GM18498 (cell line): ENCODE measurements around the gene LRRC8C.
A peak's percentile ranks its signal among the peaks of the same experiment; 100 is the strongest.

Source experiments
- ATAC-seq: cut with Tn5 transposase; IDR thresholded peaks from one replicate; pipeline ENCODE4 v1.9.1; 2021; ENCODE audit warnings: mild to moderate bottlenecking, moderate library complexity; ENCODE audit not compliant: unreplicated experiment

Gene LRRC8C

DNA sequence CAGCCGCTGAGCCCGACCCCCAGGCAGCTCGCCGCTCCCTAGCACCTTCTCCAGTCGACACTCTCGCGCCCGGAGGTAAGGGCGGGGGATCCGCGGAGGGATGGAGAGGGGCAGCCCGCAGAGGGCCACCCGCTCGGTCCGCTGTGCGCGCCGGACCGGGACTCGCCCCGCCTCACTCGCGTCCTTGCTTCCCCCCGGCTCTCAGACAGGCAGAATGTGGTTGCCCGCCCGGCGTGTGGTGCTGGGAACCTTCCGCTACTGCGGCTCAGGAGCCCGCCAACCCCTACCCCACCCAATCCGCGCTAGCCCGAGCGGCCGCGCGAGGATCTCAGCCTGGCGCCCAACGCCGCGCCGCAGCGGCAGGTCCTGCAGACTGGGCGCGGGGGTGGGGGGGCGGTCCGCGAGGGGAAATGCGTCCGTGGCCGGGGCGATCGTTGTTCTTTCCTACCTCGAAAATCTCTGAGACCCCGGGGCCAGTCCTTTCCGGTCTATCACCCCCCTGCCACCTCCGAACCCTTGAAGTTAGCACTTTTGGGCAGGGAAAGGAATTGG is 404 bp downstream of the LRRC8C start:
- ATAC-seq: peak; percentile 57

DNA sequence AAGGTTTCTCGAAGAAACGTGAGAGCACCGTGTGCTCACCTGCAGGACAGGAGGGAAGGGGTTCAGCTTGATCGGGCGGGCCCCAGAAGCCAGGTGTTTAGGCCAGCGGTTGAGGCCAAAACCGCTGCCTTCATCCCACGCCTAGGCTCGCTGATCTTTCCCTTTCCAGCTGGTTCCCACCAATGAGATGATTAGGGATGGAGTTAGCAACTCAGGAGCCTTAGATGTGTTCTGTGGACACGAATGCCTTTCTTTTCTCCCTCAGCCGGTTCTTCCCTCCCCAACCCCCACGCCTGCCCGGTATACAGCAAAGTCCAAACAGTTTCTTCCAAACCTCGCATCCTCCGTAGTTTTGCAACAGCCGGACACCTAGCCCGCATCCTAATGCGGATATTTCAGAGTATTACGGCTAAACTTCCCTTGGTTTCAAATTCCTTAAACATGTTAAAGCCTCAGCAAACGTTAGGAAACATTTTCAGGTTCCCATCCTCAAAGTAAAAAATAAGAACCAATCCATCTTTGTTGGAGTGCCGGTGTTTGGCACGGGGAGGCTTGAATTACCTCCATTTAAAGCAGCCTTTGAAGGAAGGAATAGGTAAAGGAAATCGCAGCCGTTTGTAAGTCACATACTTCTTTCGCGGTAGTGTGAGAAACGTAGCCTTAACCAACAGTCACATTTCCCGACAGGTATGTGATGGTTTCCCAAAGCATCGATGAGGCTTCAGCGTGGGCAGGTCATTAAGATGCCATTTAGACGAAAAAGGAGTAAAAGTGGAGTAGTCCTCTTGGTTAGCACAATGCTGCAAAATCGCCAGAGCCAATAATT is 1.1 kb downstream of the LRRC8C start:
- peak; percentile 1 for ATAC-seq

DNA sequence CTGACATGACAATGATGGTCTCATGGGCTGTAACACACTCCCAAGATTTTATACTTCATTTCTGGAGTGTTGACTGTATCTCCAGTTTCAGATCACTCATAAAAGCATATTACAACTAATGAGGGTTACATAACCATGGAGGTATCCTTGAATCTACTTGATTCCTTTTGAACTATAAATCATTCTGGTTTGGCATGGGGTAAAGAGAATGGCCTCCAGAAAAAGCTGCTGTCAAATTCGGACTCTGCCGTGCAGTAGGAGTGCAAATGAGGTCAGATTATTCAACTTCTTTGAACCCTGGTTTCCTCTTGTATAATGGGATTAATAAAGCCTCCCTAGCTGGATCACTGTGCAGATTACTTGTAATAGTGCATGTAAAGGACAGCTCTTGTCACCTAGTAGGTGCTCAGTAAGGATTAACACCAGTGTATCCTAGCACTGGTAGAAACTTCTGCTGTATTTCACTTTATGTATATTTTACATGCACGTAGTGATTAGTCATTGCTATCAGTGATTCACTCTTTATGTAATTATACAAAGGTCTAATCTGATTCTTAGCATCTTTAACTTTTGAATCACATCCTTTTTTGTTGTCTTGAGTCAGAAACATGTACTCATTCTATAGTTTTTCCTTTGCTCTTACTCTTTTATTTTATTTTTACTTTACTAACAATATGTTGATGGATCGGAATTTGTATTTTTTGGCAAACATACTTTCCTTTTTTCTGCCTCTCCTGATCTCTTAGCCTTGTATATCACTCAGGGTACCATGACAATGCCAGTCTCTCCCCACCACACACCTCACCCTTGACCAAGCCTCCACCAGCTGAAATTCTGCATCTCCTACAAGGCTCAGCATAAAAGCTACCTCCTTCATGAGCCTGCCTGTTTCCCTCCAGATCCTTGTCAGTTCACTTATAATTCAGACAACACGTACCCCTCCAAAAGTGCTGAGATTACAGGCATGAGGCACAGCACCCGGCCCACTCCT is 3.2 kb downstream of the LRRC8C start:
- ATAC-seq: no peak

DNA sequence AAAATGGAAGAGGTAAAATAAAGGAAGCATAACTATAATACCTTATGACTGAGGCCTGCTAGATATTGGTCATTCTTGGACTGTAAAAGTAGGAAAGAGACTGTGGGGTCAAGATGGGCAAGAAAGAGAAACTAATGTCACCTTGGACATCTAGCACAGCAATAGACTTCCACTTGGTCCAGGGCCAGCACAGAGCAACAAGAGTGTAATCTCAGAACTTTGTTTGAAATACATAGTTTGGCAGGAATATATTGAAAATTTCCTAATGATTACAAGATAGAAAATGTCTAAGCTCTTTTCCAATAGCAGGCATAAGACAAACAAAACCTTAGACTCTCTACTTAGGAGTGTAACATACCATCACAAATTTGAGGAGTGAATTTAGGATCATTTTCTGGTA is 4.6 kb downstream of the LRRC8C start:
- no peak for ATAC-seq

DNA sequence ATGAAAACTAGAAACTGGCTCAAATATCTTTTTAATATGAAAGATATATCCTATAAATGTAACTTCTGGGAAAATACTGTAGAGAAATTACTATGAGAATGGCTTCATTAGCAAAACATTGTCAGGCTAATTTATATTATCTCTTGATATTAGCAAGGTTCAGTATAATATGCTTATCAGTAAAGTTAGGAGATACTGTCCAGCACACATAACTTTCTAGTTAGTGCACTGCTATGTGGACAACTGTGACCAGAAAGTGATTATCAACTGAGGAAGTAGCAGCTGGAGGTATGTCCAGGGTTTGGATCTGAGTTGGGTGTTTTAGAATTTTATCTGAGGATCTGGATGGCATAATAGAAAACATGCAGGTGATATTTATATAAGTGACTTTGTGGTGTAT is 7.5 kb downstream of the LRRC8C start:
- no peak for ATAC-seq

DNA sequence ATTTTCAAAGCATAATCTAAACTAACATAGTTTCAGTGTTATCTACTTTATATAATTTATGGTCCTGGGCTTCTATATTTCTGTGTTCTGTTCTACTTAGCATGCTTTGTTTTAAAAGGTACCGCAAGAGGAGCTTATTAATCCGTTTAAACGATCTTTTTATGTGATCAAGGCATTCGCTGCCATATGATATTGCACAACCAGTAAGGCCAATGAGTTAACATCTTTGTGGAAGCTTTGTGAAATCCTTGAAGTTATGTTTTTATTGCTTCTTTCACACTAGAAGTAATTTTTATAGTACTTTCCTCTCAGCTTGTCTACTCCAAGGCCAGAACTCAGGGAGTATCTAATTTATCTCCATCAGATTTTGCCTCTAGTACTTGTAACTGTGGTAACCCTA is 8.9 kb downstream of the LRRC8C start:
- no peak for ATAC-seq

DNA sequence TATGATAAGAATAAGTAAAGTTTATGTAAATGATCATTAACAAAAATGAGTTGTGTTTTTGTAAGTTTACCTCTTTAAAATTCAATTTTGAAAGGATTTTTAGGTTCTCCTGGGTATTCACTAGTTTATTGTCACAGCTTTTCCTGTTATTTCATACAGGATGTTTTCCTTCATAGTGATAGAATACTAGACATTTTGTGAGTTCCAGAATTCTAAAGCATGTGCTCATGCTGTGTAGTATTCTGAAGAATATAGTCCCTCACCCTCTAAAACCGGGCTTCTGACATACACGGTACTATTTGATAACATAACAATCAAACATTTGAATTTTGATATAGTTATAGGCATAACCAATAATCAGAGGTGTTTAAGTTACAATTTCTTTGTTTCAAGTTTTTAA is 10.7 kb downstream of the LRRC8C start:
- no peak for ATAC-seq

DNA sequence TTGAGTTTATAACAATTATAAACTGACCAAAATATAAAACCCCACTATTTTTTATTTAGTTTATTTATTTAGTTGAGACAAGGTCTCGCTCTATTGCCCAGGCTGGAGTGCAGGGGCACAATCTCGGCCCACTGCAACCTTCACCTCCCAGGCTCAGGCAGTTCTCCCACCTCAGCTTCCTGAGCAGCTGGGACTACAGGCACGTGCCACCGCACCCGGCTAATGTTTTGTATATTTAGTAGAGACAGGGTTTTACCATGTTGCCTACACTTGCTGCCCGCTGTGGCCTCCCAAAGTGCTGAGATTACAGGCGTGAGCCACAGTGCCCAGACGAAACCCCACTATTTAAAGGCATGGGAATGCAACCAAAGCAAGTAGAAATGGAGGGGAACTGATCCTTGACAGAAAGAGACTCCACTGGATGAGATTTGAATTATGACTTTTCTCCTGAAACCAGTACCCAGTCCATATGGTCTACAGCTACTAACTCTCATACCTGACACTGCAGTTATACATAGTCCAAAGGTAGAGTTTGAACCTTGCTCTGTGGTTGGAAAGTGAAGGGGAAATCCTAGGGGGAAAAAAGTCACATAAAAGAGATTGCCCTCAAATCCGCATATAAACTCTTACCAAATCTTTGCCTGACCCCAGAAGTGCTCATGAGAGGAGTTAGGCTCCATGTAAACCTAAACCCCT is 11.3 kb downstream of the LRRC8C start:
- ATAC-seq: no peak

DNA sequence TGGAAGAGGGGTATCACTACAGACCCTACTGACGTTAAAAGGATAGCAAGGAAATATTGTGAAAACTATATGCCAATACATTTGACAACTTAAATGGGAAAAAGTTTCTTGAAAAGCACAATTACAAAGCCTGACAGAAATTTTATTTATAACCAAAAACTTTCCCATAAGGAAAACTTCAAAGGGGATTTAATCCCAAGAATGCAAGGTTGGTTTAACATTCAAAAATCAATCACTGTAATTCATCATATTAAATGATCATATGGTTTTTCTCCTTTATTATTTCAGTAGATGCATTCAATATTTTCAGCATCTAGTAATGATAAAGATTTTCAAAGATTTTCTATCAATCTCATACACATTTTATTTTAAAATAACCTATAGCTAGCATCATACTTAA is 13.3 kb downstream of the LRRC8C start:
- no peak for ATAC-seq

DNA sequence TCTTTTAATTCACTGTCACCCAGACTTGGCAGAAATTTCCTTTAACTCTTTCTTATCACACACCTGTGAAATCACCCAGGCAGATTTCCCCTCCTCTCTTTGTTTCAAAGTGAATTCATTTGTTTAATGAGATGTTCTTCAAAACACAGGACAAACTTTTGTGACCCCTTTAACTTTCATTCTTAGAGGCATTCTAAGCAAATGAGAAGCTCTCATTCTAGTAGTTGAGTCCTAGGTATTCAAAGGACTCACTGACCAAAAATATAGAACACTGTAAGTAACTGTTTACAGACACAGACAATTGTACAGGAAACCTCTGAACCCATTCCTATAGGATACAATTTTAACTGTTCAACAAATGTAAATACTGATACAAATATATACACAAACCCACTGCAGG is 16.9 kb downstream of the LRRC8C start:
- ATAC-seq: no peak

DNA sequence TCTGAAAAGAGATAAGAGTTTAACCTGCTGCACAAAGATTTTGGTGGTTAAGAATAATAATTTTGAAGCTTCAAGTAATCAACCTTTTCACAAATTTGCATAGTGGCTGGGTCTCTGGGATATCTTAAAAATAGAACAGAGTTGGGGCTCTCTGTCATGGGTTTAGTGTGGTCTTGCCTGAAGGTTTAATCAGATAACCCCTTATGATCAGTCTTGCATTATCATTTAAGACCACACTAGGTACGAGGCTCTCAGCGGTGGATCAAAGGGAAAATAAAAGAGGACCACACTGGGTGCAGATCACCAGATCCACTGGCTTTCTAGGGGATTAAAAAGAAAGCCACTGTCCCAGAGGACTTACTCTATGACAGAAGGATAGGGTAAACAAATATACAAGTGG is 19.5 kb downstream of the LRRC8C start:
- no peak for ATAC-seq

DNA sequence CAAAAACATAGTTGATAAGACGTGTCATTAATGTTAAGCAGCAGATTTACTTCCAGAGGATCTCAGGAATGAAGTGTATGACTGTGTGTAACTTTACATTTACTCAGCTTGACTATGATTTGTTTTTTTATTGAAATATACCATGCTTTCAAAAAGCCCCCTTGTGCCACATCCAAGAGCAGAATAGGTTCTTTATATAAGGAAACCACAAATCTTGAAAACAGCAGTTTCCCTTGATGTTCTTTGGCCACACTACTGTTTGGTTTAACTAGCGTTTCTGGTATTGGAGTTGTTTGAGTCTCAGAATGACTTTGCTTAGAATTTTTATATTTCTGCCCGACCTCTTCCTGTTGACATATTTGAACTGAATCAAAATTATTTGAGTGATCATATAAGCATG is 25.0 kb downstream of the LRRC8C start:
- peak; percentile 72 for ATAC-seq

DNA sequence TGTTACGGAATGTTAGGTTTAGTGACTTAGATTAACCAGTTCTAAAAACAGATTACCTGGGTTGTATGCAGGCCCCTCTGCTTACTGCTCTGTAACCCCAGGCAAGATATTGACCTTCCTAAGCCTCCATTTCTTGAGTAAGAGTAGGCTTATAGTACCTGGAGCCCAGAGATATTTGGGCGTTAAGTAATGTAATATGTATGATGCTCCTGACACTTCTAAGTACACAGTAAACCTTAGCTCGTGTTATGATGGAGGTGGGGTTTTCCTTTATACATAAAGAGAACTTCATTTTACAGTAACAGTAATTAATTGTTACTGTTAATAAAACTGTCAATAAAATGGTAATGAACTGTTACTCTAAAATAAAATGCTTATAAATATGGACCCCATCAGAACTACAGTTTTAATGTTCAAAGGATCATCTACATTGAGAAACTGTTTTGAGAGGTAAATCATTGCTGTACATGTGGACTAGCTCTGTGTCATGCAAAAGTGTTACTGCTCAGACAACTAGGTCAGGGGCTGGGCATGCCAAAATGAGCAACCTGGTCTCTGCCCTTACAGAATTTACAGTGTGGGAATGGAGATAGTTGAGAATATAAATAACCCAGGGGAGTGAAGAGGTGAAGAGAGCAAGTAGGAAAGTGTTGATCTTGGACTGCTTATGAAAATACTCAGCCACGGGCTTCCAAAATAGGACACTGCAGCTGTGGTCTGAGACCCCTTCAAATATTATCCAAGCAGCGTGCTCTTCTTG is 26.6 kb downstream of the LRRC8C start:
- no peak for ATAC-seq

DNA sequence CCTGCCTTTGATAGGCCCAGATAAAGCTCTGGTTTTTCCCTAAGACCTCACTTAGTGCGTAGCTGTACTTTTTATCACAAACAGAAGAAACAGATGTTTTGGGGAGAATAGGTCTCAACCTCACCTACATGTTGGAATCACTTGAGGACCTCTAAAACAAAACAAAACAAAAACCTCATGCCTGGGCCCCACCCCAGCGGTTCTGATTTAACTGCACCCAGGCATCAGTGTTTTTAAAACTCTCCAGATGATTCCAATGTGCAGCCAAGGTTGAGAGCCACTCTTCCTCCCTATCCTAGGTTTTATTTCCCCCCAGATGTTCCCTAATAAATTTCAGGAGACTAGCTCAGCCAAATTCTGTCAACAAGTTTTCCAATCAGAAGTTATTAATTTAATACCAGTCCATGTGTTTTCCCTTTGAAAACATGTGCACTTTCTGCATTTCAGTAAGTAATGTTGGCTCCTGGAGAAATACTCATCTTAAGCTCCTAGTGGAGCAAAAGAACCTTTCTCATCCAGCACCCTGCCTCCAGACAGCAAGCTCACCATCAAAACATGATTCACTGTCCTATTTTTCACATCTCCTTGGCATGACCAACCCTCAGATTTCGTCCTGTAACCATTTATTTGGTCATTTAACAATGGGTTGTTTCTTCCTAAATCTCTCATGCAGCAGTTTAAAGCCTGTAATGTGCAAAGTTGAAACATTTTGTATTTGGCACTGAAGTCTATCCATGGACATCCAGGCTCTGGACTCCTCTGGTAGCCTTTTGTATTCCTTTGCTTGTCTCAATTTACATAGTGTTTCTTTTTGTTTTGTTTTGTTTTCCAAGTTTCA is 27.5 kb downstream of the LRRC8C start:
- ATAC-seq: no peak

DNA sequence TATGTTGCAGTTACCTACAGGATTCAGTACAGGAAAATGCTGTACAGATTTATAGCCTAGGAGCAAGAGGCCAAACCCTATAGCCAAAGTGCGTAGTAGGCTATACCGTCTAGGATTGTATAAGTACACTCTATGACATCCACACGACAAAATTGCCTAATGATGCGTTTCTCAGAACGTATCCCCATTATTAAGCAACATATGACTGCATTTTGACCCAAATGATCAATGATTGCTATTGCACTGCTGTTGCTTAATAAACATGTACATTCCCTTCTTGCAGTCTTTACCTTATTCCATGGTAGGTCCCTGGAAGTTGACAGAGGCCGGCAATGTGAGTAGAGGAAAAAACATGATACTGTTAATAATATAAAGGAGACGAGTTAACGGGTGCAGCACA is 33.0 kb downstream of the LRRC8C start:
- ATAC-seq: no peak

DNA sequence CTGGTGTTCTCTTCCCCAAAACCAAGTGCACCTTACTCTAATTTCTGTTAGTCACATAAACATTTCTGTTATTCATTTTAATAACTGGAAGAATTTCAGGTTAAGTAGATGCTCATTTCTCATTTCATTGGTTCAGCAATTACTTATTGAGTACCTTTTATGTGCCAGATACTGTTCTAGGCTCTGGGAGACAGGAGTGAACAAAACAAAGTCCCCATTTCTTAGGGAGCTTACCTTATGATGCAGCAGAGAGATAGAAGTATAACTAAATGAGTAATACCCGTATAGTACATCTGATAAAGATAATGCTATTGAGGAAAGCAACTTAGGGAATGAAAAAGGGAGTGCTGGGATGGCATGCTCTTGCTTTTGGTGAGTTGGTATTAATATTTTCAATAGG is 33.7 kb downstream of the LRRC8C start:
- ATAC-seq: no peak

DNA sequence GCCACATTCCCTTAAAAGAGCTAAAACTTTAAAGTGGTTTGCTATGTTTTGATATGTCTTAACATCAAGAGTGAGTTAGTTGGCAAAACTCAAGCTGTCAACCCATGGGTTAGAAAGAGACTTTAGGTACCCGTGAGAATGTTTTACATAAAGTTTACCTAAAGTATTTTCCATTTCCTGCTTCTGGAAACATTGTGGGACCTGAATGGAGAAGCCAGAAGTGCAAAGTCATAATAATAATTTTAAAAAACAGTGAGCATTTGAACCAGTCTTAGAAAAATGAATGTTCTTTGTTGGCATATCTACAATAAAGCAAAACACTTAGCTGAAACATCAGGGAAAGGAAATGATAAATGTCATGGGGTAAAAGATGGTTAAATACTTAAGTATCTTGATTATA is 34.8 kb downstream of the LRRC8C start:
- ATAC-seq: no peak

DNA sequence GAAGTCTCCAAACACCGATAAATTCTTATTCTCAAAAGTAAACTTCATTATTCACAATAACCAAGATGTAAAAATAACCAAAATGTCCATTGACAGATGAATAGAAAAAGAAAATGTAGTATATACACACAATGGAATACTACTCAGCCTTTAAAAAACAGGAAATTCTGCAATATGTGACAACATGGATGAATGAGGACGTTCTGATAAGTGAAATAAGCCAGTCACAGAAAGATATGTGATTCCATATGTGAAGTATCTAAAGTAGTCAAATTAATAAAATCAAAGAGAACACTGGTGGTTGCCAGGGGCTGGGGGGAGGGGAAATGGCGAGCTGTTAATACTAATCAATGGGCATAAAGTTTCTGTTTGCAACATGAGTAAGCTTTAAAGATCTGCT is 36.0 kb downstream of the LRRC8C start:
- ATAC-seq: no peak

DNA sequence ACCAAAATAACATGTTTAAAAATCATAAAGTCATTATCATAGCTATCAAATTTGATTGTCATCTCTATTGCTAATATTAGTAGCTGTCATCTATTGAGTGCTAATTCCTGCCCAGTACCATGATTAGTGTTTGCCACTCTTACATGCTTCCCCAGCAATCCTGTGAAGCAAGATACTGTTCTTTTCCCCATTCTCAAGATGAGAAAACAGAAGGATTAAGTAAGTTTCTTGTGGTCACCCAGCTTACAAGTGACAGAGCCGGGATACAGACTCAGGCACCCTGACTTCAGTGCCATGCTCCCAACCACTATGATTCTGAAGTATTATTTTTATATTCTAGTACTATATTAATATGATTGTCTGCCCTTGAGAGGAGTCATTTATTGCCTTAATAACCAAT is 36.5 kb downstream of the LRRC8C start:
- no peak for ATAC-seq
